Cardiac septum (tissue), 1 donor: Measurements from ENCODE around the gene ZNF680. TPM values are rescaled to one million over a fixed set of nuclear protein-coding genes. Genes with fewer than 3 reads are reported as not detected.

ENCODE experiments used
- total RNA-seq: library from RNA; stranded (reverse); fragmentation: NEBNext Ultra II Directional; extraction: Animal tissue kit (Norgen Biotek cat#: 25700); gene quantifications from one replicate; pipeline ENCODE4 v1.2.1, GENCODE V29; 2021
- donor health status: DM: no; HTN: no; CAD: no.

Gene ZNF680
- total RNA-seq, 1 donor from 2014 or later = 28.2 TPM

Other genes with a start within 250 kb of the ZNF680 start
- gene ZNF736, start 249.1 kb downstream of the ZNF680 start, total RNA-seq = 6.8 TPM
- 1.9 TPM for gene ZNF107, start 103.1 kb upstream of the ZNF680 start, total RNA-seq
- gene ZNF138, start 231.4 kb upstream of the ZNF680 start, total RNA-seq = 4.0 TPM